SKM-1 (cell line): ENCODE data around the gene DDX56.

Source experiments
- DNase-seq: peaks from one replicate; lab custom pipeline; 2025; ENCODE audit not compliant: unreplicated experiment; lab: John Stamatoyannopoulos, UW

Gene DDX56

DNA sequence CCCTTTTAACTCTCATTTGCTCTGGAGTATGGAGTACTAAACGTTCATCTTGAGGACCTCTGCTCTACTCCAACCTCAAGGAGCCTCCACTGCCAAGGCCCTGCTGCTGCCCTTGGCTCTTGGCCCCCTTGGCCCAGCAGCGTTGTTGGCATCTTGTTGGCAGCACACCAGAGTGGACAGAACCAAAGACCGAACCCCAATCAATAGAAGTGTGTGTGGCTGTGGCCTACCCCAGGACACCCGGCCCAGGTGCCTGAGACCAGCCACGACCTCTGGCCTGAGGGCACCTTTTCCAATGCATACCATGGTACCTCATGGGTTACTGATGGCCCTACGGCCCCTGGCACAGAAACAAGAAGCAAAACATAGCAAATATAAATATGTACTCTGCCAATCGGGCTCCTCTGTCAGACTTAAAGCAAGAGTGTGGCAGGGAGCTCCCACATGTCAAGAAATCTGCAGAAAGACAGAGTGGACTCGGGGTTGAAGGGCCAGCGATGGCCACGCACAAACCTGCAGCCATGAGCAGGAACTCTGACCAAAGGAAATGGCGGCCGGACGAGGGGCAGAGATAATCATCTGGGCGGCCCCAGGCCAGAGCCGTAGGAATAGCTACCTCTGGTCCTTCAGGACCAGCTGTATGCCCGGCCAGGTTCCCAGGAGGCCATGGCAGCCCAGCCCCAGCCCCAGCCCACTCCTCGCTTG is 35.5 kb downstream of the DDX56 start:
- no peak for DNase-seq

DNA sequence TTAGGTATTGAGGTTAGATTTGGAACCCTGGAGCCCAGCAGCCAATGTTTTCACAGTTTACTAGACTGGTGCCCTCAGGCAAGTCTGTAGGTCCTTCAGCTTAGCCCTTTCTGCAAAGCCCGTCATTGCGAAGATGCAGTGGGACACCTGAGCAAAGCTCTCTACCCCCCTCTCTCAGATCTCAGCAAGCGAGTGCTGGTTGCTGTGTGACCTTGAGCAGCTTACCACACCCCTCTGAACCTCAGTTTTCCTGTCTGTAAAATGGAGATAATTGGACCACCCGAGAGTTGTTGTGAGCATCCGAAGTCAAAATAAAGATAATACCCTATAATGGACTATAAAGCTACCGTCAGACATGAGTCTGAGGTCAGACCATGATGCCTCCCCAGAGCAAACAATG is 36.3 kb downstream of the DDX56 start:
- no peak for DNase-seq

DNA sequence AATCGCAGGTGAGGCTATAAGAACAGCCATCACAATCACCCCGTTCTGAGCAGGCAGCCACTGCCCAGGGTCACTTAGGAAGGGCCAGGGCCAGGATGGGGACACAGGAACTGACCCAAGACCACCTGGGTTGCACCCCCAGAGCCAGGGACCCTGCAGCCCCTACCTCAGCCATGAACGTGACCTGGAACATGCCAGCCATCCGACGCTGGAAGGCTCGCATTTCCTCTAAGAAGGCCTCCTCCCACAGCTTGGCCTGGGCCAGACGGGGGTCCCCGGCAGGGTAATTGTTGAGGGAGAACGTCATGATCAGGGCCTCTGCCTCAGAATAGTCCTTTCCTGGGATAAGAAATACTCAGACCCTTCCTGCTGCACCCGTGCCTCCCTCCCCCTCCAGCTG is 37.6 kb downstream of the DDX56 start:
- DNase-seq, result no peak

DNA sequence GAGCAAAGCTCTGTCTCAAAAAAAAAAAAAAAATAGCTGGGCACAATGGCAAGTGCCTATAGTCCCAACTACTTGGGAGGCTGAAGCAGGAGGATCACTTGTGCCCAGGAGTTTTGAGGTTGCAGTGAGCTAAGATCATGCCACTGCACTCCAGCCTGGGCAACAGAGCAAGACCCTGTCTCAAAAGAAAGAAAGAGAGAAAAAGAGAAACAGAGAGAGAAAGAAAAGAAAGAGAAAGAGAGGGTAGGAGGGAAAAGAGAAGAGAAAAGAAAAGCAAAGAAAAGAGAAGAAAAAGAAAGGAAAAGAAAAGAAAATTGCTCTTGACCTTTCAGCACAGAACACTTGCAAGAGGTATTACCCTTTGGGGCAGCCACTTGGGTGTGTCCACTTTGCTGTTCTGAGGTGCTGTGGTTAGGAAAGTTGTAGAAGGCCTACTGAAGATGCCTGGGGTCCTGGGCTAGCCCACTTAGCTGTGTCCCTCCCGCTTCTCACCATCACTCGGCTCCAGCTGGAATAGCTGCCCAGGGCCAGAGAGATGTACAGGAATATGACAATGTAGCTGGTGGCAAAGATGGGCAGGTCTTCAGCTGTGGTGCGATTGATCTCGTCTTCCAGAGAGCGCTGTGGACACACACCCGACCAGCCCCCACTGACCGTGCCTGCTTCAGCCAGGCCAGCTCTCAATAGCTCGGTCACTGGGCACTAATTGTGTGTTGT is 38.2 kb downstream of the DDX56 start:
- DNase-seq, result no peak

DNA sequence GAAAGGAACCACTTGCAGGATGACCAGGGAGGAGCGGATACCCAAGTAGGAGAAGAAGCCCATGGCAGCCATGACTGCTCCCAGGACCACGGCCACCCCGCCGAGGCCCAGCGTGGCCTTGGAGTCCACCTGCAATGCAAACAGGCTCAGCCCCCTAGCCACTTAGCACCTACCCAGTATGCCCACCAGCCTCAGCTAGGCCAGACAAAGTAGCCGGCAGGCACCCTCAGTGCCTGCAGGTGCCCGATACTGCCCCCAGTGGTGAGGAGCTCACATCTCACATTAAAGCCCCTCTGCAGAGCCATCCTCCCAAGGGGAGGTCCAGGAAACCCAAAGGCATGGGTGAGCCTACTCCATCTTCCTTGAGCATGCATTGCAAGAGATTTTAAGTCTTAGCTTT is 39.2 kb downstream of the DDX56 start:
- DNase-seq, result peak; percentile 27

DNA sequence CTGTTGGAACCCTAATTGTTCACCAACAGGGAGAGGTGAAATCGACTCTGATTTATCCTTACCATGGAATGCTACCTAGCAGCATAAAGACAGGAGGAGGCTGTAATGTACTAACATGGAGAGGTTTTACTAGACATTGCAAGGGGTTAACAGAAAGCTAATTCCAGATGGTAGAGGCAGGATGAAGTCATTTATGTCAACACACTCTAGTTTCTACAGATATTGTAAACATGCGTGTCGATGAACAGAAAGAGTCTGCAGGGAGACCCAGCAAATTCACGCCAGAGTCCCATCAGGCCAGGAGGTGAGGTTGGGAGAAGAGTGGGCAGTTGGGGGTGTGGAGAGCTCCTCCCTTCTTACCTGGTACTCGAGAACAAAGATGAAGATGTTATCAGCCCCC is 39.6 kb downstream of the DDX56 start:
- no peak for DNase-seq

DNA sequence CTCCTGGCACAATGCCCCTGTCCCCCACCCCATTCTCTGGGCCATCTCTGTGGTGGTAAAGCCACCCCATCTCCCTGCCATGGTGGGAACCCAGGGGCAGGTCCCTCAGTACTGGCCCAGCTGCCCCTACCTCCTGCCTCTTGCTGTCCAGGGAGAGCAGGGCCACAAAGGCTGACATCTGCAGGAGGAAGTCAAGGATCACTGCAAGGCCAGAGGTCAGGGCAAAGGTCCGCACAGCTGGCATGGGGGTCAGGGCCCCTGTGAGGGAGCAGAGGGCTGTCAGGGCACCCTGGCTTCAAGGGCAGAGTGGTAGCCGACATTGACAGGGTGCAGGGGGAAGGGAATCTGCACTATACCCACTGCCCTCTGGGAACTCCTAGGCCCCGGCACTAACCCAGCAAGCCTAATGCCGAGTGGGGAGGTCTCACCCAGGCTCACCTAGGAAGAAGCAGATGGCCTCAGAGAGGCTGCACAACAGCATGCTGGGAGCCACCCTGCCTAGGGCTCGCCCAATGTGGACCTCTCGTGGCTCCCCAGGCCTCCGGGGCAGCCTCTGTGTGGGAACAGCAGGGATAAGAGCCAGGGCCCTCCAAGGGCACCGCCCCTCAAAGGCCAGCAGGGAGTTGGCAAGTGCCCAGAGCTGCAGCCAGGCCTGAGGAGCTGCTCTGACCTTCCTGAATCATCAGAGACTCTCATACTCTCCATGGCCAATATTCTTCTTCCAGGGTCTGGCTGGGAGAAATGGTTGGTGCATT is 40.2 kb downstream of the DDX56 start:
- no peak for DNase-seq

DNA sequence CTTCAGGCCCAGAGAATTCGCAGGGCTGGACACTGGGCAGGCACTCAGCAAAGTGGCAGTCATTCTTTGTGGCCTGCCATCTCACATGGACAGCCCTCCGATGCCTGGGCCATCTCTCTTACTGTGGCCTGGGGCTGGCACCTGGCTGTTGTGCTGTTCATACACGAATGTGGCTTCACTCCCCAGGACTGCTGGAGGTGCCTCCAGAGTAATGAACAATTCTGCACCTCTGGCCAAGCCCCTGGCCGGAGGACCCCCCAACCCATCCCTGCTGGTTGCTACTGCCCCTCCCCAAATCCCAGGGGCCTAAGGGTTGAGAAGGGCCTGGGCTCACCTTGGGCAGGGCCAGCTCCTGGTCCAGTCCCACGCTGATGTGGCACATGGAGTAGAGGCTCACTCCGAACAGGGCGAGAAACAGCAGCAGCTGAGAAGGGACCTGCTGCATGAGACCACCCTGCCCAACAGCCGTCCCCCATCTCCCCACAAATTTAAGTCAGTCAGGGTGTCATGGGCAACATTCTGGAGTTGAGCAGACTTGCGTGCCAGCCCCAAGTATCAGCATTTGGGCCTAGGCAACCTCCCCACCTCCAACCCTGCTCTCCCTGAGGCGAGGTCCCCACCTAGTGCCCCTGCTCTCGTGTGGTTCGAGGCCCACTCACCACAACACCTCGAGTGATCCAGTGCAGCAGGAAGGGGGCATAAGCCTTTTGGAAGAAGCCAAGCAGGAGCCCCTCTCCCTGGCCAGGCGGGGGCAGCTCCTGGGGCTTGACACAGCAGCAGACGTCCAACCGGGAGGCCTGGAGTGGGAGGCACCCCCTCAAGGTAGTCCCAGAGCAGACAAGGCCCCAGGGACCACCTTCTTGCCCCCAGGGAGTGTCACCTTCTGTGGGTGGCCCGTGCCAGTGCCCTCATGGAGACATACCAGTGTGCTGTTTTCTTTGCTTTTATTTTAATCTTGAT is 42.0 kb downstream of the DDX56 start:
- DNase-seq, result no peak

DNA sequence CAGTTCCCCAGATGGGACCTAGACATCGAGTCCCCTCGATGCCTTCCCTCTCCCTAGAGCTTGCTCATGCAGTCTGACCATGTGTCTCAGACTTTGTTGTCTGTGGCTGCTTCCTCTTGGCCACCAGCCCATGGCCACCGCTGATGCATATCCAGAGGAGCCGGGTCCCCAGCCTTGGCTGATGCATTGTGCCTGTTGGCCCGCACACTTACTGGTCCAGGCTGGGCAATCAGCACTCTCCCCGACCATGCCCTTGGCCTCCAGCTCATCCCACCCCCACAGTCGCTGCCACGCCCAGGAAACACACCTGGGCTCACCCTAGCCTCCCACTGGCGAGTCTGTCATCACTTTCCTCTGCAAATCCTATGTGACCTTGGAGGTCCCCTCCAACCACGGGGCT is 42.7 kb downstream of the DDX56 start:
- DNase-seq, result no peak

DNA sequence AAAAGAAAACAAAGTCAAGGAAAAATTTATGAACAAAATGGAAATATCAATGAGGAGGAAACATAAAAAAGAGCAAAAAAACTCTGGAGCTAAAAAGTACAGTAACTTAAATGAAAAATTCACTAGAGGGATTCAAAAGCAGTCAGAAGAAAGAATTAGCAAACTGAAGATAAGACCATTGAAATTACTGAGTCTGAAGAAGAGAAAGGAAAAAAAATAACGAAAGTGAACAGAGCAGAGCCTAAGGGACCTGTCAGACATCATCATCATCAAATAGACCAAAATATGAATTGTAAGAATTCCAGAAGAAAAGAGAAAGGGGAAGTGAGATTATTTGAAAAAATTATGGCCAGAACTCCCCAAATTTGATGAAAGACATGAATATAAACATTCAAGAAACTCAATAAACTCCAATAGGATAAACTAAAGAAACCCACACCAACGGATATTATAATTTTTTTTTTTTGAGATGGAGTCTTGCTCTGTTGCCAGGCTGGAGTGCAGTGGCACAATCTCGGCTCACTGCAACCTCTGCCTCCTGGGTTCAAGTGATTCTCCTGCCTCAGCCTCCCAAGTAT is 48.8 kb downstream of the DDX56 start:
- DNase-seq, result no peak

DNA sequence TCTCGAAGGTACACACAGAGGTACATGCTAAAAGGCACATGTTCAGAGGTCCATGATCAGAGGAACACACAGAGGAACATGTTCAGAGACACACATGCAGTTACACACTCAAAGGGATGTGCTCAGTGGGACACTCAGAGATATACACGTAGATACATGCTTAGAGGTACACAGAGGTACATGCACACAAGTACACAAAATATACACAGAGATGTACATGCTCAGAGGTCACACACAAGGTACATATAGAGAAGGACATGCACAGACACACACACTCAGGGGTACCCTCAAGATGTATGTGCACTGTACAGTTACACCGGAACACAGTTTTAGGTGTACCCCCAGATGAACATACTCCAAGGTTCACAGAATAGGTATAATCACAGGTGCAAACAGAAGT is 51.4 kb downstream of the DDX56 start:
- DNase-seq, result no peak

DNA sequence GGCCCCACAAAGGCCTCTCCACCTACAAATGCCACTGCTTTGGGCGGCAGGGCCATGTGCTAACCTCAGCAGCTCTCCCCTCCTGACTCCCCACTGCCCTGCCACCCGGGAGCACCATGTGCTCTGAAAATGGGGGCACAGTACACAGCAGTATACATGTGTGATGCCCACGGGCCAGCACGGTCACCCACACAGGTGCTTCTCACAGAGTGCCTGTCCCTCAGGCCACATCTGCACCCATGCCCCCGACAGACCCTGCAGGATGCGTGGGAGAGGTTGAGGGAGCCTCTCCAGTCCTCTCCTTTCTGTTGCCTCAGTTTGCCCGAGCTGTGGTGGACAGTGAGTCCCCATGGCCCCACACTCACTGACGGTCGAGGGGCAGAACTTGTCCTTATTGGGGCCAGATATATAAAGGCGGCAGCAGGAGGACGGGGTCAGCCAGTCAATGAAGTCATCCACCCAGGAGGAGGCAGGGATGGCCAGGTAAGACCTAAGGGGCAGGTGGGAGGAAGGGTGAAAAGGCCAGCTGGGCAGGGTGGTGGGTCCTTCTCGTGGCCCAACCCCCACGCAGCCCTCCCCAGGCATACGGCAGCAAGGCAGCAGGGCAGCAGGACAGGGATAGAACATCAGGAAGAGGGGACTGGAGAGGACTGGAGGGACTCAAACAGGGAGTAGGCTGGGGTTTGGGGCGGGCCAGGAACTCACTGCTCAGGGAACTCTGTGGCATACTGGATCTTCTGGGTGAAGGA is 52.2 kb downstream of the DDX56 start:
- no peak for DNase-seq

DNA sequence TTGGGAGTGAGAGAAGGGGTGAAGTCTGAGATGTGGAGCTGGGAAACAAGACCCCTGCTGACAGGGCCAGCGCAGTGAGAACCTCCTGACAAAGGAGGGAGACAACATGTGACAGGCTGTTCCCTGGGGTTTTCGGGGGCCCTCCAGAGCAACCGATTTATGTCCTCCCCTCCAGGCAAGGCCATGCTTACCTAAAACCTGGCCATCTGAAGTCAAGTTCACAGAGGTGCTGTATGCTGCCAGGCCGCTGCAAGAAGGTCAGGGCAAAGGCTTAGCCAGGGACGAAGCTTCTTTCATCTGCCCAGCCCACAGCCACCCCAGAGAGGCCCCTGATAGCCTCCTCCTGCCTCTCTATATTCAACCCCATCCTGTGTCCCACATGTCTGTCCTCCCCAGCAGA is 53.1 kb downstream of the DDX56 start:
- DNase-seq, result no peak

DNA sequence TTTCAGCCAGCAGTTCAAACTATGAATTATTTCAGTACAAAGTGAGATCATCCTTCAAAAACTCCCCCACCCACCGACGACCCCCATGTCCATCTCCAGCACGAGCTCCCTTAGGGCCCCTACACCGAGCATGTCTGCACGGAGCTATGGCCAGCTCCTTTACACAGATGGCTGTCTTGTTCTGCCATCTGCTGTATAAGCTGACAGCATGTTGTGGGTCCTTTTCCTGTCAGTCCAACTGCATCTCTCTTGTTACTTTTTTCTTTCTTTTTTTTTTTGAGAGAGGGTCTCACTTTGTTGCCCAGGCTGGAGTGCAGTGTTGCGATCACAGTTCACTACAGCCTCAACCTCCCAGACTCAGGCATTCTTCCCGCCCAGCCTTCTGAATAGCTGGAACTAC is 54.2 kb downstream of the DDX56 start:
- no peak for DNase-seq

DNA sequence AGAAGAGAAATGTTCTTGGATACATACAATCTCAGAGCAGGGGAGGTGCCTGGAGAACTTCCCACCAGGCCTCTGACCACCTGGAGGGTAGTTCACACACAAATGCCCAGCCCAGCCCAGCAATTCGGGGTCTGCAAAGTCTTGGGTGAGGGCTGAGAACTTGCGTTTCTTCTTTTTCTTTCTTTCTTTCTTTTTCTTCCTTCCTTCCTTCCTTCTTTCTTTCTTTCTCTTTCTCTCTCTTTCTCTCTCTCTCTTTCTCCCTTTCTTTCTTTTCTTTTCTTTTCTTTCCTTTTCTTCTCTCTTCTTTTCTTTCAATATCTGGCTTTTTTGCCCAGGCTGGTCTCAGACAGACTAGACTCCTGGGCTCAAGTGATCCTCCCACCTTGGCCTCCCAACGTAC is 54.9 kb downstream of the DDX56 start:
- no peak for DNase-seq

DNA sequence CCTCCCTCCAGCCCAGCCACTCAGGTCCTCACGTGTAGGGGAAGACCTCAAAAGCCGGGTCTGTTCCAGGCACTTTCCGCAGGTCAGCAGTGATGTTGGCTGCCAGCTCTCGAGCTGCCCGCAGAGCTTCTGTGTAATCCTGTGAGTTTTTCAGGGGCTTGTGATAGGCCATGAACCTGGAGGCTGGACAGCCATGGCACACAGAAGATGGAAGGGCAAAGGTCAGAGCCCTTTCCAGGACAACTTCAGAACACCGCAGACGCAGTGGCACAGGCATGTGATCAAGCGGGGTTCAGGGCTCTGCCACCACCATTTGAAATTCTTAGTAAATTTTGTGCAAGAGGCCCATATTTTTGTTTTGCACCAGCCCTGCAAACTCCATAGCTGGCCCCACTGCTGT is 56.5 kb downstream of the DDX56 start:
- DNase-seq, result no peak
